Endothelial cell (in vitro differentiated cells): ENCODE data around the gene PROX1. TPM values are rescaled to one million over a fixed set of nuclear protein-coding genes. Genes with fewer than 3 reads are reported as not detected.

Experiments used
- DNase-seq: peaks from one replicate; pipeline ENCODE4 v3.0.0; 2021; ENCODE audit warnings: low spot score
- H3K27ac Mint-ChIP-seq: one replicate; pipeline ENCODE4 v1.8.0; 2021; ENCODE audit warnings: mixed read lengths, inconsistent platforms; ENCODE audit not compliant: unreplicated experiment
- H3K27me3 Mint-ChIP-seq: one replicate; pipeline ENCODE4 v1.8.0; 2021; ENCODE audit warnings: mild to moderate bottlenecking, moderate library complexity, mixed read lengths, inconsistent platforms; ENCODE audit not compliant: unreplicated experiment
- H3K36me3 Mint-ChIP-seq: one replicate; pipeline ENCODE4 v1.8.0; 2021; ENCODE audit warnings: mild to moderate bottlenecking, low read depth, mixed read lengths, inconsistent platforms; ENCODE audit not compliant: unreplicated experiment
- H3K4me1 Mint-ChIP-seq: one replicate; pipeline ENCODE4 v1.8.0; 2021; ENCODE audit warnings: mild to moderate bottlenecking, mixed read lengths, inconsistent platforms; ENCODE audit not compliant: unreplicated experiment
- H3K4me3 Mint-ChIP-seq: one replicate; pipeline ENCODE4 v1.8.0; 2021; ENCODE audit warnings: mild to moderate bottlenecking, mixed read lengths, inconsistent platforms; ENCODE audit not compliant: unreplicated experiment
- H3K9me3 Mint-ChIP-seq: one replicate; pipeline ENCODE4 v1.8.0; 2021; ENCODE audit warnings: mixed read lengths, inconsistent platforms; ENCODE audit not compliant: unreplicated experiment
- total RNA-seq: library from RNA; stranded (reverse); fragmentation: NEBNext Ultra II Directional; extraction: Animal tissue kit (Norgen Biotek cat#: 25700); gene quantifications from one replicate; pipeline ENCODE4 v1.2.1, GENCODE V29; 2021; ENCODE audit not compliant: unreplicated experiment
- TF ChIP-seq, protein P1 (sequence below): fragments of 200-600 bp; sonication (generic); IDR thresholded peaks from one replicate; pipeline ENCODE4 v1.5.0; 2021; ENCODE audit warnings: antibody characterized with exemption; ENCODE audit not compliant: unreplicated experiment

PROX1 gene
- total RNA-seq, 1 donor from 2014 or later = 7.2 TPM

DNA sequence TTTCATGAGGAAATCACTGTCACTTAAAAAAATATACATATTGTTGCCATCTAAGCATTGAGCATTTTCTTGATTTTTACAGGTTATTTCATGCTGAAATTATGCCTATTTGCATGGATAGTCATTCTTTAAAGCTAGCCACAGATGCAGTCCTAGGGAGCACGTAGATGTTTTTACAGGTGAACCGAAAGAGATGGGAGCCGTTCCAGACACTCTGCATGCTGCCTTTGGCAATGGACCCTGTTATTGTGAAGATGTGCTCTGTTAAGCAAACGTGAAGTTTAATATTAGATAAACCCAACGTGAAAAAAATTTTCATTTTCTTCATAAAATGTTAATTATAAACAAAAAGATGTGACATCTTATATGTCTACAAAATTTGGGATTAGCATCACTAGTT, 7.1 kb downstream of the PROX1 start:
- peaks cover 10% of the 10 kb centered on the region for H3K27me3 Mint-ChIP-seq
- no peaks in the 10 kb centered on the region for H3K9me3 Mint-ChIP-seq
- TF ChIP-seq, protein P1, sequence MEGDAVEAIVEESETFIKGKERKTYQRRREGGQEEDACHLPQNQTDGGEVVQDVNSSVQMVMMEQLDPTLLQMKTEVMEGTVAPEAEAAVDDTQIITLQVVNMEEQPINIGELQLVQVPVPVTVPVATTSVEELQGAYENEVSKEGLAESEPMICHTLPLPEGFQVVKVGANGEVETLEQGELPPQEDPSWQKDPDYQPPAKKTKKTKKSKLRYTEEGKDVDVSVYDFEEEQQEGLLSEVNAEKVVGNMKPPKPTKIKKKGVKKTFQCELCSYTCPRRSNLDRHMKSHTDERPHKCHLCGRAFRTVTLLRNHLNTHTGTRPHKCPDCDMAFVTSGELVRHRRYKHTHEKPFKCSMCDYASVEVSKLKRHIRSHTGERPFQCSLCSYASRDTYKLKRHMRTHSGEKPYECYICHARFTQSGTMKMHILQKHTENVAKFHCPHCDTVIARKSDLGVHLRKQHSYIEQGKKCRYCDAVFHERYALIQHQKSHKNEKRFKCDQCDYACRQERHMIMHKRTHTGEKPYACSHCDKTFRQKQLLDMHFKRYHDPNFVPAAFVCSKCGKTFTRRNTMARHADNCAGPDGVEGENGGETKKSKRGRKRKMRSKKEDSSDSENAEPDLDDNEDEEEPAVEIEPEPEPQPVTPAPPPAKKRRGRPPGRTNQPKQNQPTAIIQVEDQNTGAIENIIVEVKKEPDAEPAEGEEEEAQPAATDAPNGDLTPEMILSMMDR = no peak
- no peak overlapping the region for H3K27ac Mint-ChIP-seq
- H3K36me3 Mint-ChIP-seq = peaks cover 16% of the 10 kb centered on the region
- H3K4me3 Mint-ChIP-seq = no peak overlapping the region
- peaks cover 5% of the 10 kb centered on the region for H3K4me1 Mint-ChIP-seq
- no peak for DNase-seq

DNA sequence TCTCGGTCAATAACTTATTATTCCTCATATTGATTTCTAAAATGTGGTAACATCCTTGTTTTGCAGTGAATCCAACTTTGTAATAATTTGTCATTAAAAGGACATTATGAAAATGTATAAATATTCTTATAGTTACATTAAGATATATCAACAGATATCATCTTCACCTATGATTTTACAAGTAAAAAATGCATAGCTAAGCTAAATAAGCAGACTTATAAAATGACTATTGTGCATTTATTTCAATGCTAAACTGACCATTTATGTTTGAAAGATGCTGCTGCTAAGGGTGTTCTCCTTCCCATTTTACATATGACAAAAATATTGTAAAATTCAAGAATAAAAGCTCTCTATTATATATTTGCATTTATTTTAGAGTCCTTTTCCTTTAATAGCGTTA, 7.8 kb downstream of the PROX1 start:
- no peak overlapping the region for H3K4me3 Mint-ChIP-seq
- no peaks in the 10 kb centered on the region for H3K9me3 Mint-ChIP-seq
- TF ChIP-seq, protein P1 = no peak
- peaks cover 7% of the 10 kb centered on the region for H3K27me3 Mint-ChIP-seq
- H3K4me1 Mint-ChIP-seq = no peaks in the 10 kb centered on the region
- DNase-seq = no peak
- peaks cover 16% of the 10 kb centered on the region for H3K36me3 Mint-ChIP-seq
- no peak overlapping the region for H3K27ac Mint-ChIP-seq

DNA sequence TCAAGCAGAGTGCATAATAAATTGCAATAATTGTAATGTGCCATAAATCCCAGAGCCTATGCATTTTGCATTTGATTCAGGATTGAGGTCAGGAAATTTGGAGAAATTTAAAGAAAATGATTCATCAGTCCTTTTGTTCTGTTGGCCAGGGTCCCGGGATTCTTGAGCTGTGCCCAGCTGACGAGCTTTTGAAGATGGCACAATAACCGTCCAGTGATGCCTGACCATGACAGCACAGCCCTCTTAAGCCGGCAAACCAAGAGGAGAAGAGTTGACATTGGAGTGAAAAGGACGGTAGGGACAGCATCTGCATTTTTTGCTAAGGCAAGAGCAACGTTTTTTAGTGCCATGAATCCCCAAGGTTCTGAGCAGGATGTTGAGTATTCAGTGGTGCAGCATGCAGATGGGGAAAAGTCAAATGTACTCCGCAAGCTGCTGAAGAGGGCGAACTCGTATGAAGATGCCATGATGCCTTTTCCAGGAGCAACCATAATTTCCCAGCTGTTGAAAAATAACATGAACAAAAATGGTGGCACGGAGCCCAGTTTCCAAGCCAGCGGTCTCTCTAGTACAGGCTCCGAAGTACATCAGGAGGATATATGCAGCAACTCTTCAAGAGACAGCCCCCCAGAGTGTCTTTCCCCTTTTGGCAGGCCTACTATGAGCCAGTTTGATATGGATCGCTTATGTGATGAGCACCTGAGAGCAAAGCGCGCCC, 8.7 kb downstream of the PROX1 start:
- TF ChIP-seq, protein P1 = no peak
- no peaks in the 10 kb centered on the region for H3K4me1 Mint-ChIP-seq
- H3K27ac Mint-ChIP-seq = no peak overlapping the region
- peak overlapping the region; percentile 47 for H3K4me3 Mint-ChIP-seq
- H3K9me3 Mint-ChIP-seq = no peaks in the 10 kb centered on the region
- peaks cover 4% of the 10 kb centered on the region for H3K27me3 Mint-ChIP-seq
- peaks cover 16% of the 10 kb centered on the region for H3K36me3 Mint-ChIP-seq
- DNase-seq = no peak

DNA sequence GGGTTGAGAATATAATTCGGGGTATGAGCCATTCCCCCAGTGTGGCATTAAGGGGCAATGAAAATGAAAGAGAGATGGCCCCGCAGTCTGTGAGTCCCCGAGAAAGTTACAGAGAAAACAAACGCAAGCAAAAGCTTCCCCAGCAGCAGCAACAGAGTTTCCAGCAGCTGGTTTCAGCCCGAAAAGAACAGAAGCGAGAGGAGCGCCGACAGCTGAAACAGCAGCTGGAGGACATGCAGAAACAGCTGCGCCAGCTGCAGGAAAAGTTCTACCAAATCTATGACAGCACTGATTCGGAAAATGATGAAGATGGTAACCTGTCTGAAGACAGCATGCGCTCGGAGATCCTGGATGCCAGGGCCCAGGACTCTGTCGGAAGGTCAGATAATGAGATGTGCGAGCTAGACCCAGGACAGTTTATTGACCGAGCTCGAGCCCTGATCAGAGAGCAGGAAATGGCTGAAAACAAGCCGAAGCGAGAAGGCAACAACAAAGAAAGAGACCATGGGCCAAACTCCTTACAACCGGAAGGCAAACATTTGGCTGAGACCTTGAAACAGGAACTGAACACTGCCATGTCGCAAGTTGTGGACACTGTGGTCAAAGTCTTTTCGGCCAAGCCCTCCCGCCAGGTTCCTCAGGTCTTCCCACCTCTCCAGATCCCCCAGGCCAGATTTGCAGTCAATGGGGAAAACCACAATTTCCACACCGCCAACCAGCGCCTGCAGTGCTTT, 9.4 kb downstream of the PROX1 start:
- peaks cover 4% of the 10 kb centered on the region for H3K27me3 Mint-ChIP-seq
- peak overlapping the region; percentile 47 for H3K4me3 Mint-ChIP-seq
- TF ChIP-seq, protein P1 = no peak
- DNase-seq = no peak
- no peaks in the 10 kb centered on the region for H3K4me1 Mint-ChIP-seq
- peaks cover 16% of the 10 kb centered on the region for H3K36me3 Mint-ChIP-seq
- no peaks in the 10 kb centered on the region for H3K9me3 Mint-ChIP-seq
- no peak overlapping the region for H3K27ac Mint-ChIP-seq

DNA sequence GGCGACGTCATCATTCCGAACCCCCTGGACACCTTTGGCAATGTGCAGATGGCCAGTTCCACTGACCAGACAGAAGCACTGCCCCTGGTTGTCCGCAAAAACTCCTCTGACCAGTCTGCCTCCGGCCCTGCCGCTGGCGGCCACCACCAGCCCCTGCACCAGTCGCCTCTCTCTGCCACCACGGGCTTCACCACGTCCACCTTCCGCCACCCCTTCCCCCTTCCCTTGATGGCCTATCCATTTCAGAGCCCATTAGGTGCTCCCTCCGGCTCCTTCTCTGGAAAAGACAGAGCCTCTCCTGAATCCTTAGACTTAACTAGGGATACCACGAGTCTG, 10.0 kb downstream of the PROX1 start:
- DNase-seq = no peak
- Mint-ChIP-seq H3K4me3 (peak overlapping the region; percentile 28), H3K9me3 (no peaks in the 10 kb centered on the region), H3K36me3 (peaks cover 16% of the 10 kb centered on the region), H3K27me3 (peaks cover 4% of the 10 kb centered on the region), H3K4me1 (peaks cover 2% of the 10 kb centered on the region), H3K27ac (no peak overlapping the region)
- TF ChIP-seq, protein P1 = no peak
